ENCODE measurements around the gene FBXO34.
A peak's percentile ranks its signal among the peaks of the same experiment; 100 is the strongest.

The FBXO34 gene, protein sequence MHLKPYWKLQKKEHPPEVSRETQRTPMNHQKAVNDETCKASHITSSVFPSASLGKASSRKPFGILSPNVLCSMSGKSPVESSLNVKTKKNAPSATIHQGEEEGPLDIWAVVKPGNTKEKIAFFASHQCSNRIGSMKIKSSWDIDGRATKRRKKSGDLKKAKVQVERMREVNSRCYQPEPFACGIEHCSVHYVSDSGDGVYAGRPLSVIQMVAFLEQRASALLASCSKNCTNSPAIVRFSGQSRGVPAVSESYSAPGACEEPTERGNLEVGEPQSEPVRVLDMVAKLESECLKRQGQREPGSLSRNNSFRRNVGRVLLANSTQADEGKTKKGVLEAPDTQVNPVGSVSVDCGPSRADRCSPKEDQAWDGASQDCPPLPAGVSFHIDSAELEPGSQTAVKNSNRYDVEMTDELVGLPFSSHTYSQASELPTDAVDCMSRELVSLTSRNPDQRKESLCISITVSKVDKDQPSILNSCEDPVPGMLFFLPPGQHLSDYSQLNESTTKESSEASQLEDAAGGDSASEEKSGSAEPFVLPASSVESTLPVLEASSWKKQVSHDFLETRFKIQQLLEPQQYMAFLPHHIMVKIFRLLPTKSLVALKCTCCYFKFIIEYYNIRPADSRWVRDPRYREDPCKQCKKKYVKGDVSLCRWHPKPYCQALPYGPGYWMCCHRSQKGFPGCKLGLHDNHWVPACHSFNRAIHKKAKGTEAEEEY

DNA sequence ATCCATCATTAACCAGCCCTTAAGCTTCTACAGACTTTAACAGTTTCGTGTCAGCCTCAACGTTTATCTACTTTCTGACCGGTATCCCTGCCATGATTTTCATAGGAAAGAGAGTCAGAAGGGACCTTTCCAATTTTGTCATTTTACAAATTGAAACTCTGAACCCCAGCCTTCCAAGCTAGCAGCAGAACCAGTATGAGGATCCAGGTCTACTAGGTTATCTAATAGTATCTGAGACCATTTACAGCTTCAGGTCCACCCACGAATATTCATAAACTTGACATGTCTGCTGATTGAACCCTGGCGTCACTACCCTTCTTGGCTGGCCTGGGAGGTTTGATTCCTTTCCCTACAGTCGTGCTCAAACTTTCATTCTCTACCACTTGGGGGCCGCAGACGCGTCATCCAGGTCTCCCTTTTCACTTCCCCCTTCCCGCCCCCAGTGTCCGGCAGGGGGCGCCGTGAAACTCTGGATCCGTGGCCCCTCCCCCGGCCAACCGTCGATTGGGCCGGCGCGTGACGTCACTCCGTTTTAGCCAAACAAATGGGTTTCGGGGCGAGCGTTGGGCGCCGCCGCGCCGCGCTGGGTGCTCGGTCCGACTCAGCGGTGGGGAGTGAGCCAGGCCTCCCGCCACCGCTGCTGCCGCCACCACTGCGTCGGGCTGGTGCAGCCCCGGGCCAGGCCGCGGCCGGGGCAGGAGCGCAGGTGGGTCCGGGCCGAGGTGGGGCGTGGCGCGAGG, at the start of gene FBXO34:
Gene FBXO34 (plus strand): TSS at position 590 of the 740 bp plus-strand sequence. CDS start 78,970 bp downstream, outside the sequence.
- DNase-seq (ENCODE audit: low read depth in 2 of 2): peak; percentile 99 to 100

DNA sequence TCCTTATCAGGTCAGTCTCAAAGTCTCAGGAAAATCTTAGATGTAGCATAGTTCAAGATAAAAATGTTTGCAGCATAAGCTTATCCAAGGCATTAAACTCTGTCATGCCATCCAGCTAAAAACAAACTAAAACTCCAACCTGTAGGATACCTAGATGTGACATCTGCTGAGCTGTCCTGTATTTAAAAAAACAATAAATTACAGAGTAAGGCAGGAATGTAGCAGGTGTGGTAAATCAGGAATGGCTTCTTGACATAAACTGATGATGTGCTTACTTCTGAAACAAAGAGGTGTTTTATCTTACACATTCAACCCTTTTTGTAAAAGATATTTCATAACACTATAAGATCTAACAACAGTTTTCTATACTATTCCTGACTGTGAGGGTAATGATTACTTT, 49.3 kb upstream of the FBXO34 start:
- DNase-seq (ENCODE audit: low read depth in 2 of 2): no peak

DNA sequence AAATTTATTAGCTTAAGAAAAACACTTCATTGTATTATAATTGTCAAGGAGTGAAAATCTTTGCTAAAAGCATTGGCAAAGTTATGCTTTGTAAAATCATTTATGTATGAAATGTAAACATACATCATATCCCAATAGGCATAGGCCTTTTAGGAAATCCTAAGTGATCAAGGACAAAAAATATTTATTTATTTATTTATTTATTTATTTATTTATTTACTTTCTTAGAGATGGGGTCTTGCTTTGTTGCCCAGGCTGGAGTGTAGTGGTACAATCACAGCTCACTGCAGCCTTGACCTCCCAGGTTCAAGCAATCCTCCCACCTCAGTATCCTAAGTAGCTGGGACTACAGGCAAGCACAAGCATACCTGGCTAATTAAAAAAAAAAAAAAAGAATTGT, 47.9 kb upstream of the FBXO34 start:
- DNase-seq (ENCODE audit: low read depth in 2 of 2): no peak

DNA sequence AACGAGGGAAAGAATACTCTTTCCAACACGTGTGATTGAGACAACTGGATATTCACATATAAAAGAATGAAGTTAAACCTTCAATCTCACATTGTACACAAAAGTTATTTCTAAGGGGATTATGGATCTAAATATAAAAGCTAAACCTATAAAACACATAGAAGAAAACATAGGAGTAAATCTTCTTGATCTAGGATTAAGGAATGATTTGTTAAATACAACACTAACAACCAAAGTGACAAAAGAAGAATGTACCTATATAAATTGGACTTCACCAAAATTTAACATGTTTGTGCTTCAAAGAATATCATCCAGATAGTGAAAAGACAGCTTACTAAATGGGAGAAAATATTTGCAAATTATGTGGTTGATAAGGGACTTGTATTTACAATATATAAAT, 43.0 kb upstream of the FBXO34 start:
- DNase-seq (ENCODE audit: low read depth in 2 of 2): no peak

DNA sequence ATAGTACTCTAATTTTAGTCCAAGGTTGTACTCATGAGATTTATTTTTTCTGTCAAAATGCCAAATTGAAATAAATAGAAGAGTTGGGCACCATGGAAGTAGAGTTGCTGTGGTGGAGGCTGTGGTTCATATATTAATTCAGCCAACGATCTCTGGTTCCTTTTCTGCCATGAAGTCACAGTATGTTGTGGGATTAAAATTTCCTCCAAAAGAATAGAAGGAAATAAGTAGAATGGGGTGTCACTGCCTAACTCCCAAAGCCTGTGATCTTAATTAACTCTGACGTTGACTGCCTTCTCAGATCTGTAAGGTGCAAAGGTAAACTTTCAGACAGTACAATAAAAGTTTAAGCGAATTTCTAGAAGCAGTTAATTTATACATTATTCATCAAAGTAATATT, 37.6 kb upstream of the FBXO34 start:
- DNase-seq (ENCODE audit: low read depth in 2 of 2): no peak

DNA sequence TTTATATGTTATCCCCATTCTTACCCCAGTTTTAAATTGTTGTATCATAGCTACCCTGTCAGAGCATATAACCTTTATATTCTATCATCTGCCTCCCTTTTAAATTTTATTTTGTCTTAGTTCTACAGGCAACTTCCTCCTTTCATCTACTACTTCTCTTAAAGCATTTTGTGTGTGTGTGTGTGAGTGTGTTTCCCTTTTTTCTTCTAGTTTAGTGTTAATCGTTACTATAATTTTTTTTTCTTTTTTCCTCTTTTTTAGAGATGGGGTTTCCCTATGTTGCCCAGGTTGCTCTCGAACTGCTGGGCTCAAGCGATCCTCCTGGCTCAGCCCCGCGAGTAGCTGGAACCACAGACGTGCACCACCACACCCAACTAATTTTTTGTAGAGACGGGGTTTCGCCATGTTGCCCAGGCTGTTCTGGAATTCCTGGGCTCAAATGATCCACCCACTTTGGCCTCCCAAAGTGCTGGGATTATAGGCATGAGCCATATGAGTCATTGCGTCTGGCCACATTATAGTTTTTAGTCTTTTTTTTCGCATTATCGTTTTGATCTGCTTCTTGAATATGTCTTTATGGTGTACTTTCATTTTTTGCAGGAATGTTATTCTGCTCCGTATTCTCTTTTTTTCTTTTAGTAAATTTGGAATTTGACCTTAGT, 33.1 kb upstream of the FBXO34 start:
- DNase-seq (ENCODE audit: low read depth in 2 of 2): no peak

DNA sequence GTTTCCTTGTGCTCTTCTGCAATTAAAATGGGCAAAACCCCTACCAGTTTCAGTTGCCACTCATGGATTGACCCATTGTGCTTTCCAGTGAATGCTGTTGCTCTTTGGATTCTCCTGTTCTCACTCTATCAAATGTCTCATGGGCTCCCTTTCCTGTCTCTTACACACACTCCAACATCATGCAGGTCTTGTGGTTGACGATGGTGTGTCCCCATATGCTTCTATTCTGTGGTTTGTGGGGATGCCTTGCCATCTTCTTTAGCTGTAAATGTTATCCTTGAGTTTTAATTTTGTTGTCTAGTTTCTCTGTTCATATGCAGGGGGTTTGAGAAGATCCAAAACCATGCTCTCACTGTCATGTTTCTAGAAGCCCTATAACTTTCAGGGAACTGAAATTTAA, 31.9 kb upstream of the FBXO34 start:
- DNase-seq (ENCODE audit: low read depth in 2 of 2): no peak

DNA sequence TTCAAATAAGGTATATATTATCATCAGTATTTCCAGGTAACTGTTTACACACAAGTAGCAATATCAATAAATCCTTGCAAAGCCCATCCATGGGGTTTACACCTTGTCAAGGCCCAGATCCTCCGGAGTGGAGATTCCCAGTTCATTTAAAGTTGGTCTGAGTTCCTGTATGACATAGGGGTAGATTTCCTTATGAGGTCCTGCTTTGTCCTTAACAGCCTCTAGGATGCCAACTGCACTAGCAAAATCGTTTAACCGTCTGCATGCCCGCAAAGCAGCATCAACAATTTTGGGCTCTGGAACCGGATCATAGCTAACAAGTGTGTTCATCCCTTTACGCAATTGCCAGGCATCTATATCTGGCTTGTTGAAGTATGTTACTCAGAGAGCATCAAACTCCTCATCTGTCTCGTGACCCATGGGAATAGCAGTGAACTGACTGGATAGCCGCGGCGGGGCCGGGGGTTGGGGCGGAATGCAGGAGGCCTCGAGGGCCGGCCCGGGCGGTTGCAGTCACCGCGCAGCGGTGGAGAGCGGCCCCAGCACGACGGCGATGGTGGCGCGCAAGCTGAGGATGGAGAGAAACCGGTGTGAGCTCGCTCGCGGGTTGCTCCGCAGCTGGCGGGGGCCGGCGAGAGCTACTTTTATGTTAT, 30.6 kb upstream of the FBXO34 start:
- no peak for DNase-seq (ENCODE audit: low read depth in 2 of 2)

DNA sequence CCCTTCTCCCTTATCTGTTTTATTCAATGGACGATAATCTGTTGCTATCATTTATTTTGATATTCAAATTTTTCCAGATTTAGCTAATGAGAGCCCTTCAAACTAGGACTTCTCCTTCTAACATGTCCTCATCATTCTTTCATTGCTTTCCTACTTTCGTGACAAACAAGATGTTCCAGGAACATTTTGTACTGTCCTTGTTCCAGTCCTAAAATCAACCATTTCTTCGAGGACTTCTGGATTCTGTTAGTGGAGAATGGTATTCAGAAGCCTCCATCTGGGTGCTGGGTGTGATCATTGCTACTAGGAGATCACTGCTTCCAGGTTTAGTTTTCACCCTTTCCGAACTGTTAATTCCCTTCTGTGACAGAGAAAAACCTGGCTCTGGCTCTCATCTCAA, 29.5 kb upstream of the FBXO34 start:
- no peak for DNase-seq (ENCODE audit: low read depth in 2 of 2)

DNA sequence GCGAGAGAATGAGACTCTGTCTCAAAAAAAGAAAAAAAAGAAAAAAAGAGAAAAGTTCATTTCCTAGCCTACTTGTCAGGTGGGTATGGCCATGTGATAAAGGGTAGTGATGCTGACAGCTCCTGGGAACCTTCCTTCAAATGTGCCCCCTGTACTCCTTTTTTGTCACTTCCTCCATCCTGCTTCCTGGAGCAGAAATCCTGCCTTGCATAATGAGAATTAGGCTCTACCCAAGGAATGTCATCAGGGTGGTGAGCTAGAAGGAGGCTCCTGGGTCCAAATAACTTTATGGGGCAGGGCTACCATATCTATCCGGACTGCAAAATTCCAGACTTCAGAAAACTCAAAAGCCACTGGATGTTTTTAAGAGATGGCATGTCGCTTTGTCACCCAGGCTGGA, 27.8 kb upstream of the FBXO34 start:
- no peak for DNase-seq (ENCODE audit: low read depth in 2 of 2)

DNA sequence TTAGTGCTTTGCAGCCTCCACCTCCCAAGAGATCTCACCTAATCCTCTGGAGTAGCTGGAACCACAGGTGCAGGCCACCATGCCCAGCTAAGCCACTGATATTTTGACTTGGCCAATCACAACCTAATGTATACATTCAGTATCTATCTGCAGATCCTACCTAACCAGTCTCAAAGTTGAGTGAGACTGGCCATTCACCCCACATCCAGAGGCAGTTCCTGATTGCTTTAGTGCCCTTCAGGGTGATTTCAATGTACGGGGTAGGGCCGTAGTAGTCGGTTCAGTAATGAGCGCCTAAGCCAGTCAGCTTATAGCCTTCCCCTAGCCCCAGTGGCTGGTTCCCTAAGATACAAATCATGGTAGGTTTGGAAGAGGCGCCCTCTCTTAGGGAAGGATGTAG, 27.4 kb upstream of the FBXO34 start:
- no peak for DNase-seq (ENCODE audit: low read depth in 2 of 2)

DNA sequence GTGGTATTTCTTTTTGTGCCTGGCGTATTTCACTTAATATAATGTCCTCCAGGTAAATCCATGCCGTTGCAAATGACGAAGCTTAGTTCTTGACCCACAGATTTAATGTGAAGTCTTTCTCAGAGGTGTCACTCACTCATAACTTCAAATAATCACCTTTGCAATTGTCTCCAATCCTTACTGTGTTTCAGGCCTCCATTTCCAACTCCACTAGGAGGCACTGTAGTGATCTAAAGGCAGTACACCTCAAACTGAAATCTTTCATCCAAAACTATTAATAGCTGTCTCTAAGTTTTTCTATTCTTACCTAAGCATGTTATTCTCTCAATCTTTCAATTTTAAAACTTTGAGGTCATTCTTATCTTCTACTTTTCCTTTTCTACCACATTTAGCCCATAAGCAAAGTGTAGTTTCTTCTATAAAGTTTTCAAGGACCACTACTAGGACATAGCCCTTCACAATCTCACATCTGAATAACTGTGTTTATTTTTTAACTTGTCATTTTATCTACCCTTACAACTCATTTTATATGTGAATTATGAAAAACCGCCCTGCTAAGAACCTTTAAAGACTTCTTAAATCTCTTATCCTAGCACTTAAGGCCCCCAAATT, 25.5 kb upstream of the FBXO34 start:
- peak in 1 of 2 donors; percentile 10 for DNase-seq (ENCODE audit: low read depth in 2 of 2)

DNA sequence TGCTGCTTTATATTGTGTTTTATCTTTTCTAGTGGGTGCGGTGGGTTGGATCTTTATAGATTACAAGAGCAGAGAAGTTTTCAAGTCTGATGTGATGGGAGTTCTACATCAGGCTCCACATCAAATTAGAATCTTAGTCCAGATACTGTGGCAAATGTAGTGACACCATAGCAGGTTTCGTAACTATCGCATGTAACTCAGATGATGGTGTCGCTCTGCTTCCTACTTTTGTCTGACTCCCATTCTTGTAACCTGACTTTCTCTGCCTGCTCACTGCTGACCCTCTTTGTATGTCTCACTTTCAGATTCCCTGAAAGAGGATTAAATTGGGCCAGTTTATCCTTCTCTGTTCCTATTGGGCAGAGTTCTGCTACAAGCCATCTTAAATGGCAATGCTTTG, 22.8 kb upstream of the FBXO34 start:
- DNase-seq (ENCODE audit: low read depth in 2 of 2): no peak

DNA sequence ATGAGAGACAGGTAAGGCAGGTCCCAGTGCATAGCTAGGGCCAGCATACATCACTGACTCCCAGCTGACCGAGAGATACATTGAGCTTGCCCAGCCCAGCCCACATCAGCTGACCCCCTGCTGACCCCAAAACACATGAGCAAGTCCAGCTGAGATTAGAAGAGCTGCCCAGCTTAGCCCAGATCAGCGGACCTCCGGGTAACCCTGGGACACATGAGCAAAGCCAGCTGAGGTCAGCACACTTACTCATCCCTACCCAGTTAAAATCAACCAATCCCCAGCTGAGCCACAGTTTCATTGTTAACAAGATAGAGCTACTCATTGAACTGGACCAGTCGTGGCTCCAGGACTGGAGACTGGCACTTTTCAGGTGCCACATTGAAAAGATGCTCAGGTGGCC, 21.8 kb upstream of the FBXO34 start:
- no peak for DNase-seq (ENCODE audit: low read depth in 2 of 2)

DNA sequence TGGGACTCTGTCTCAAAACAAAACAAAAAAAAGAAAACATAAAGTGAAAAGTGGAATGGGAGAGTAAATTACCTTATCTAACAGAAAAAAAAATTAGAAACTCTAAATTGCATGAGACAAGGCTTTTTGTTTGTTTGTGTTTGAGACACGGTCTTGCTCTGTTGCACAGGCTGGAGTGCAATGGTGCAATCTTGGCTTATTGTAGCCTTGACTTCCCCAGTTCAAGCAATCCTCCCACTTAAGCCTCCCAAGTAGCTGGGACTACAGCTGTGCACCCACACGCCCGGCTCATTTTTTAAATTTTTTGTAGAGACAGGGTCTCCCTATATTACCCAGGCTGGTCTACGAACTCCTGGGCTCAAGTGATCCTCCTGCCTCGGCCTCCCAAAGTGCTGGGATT, 17.9 kb upstream of the FBXO34 start:
- DNase-seq (ENCODE audit: low read depth in 2 of 2): no peak

DNA sequence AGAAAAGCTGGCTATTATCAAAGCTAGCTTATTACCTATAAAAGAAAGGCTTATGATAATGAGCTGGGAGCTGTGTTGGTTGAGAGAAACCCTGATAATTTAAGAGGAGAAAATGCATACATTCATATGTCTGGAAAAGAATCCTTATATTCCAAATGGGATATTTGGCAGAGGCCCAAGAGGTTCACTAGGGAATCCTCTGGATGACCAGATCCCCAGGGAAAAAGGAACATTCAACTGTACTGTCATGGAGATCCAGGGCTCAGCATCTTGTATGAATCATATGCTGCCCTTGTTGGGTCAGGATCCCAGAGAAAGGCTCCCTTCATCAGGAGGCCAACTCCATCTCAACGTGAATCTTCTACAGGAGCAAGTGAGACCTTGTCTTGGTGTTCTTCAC, 16.6 kb upstream of the FBXO34 start:
- no peak for DNase-seq (ENCODE audit: low read depth in 2 of 2)

DNA sequence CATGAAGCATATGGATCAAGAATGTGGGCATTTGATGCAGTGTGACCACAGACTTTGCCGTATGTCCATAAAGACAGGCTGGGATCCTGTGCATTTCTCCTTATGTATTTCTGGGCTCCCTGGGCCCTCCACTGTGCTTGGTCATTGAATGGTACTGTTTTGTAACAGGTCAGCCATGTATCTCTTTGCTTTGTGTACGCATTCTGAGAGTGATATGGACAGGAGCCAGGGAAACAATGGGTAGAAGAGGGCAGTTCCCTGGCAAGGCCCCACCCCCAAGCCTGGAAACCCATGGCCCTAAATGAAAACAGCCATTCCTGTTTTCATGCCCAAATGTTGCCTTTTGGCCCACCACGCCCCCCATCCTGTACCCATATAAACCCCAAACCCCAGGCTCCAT, 15.2 kb upstream of the FBXO34 start:
- no peak for DNase-seq (ENCODE audit: low read depth in 2 of 2)

DNA sequence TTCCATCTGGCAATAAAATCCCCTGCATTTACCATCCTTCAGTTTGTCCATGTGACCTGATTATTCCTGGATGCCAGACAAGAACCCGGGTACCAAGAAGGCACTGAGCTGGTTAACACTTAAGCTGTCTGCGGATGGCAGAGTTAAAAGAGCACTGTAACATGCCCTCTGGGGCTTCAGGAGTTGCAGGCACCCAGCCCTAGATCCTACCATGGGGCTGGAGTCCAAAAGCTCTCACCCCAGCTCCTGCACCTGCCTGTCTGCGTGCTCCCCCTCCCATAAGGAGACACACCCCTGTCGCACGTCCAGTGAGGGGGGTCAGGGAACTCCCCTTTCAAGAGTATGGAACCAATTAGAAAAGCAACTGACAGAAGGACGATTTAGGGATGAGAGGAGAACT, 14.6 kb upstream of the FBXO34 start:
- DNase-seq (ENCODE audit: low read depth in 2 of 2): no peak

DNA sequence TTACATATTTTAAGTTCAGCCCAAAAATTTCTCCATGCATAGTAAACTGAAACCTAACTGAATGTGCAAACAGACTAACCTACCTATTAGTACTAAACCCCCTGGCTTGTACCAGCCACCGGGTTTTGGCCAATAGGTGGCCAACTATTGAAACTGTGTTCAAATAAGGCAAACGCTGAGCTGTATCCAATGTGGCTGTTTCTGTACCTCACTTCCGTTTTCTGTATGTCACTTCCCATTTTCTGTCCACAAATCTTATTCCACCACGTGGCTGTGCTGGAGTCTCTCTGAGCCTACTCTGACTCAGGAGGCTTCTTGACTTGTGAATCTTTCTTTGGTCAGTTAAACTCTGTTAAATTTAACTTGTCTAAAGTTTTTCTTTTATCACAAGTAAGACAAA, 6.0 kb upstream of the FBXO34 start:
- no peak for DNase-seq (ENCODE audit: low read depth in 2 of 2)

DNA sequence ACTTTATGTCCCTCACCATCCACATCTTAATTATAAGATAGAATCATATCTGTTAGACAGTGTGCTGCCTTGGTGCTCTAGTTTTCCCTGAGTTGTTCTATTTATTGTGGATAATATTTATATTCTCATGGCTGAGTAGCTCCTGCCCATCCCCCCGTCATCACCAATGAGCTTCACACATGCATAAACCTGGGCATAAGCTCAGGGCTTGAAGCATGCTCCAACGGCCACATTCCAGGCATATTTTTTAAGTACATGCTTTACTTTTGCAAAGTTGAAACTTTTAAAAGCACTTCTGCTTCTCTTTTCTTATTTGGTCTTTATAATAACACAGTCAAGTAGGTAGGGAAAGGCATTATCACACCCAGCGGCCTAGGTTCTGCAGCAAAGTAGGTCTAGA, 3.4 kb upstream of the FBXO34 start:
- DNase-seq (ENCODE audit: low read depth in 2 of 2): no peak
